Memory B cell (primary cell): ENCODE measurements around the gene BMPR1B.
"Not testable (repeated sequence)": the region's sequence is repeated elsewhere in the genome, so short reads cannot be mapped to it uniquely, and the experiment has no call there.

Experiments
- ATAC-seq: fragments of 150-1000 bp; cut with Tn5 transposase; 2 replicates; pipeline ENCODE4 v1.10.0; 2021; ENCODE audit warnings: low read depth, mild to moderate bottlenecking, moderate library complexity
- DNase-seq, 2 donors: peaks; one replicate each; pipeline ENCODE4 v3.0.0; 2022; ENCODE audit warnings: low spot score in 2 of 2
- H3K27ac Mint-ChIP-seq: one replicate; pipeline ENCODE4 v1.8.0; 2022; ENCODE audit warnings: mild to moderate bottlenecking, moderate library complexity, mixed read lengths
- H3K27me3 Mint-ChIP-seq: one replicate; pipeline ENCODE4 v1.8.0; 2022; ENCODE audit warnings: mixed read lengths
- H3K36me3 Mint-ChIP-seq: one replicate; pipeline ENCODE4 v1.8.0; 2022; ENCODE audit warnings: mild to moderate bottlenecking, mixed read lengths
- H3K4me1 Mint-ChIP-seq: one replicate; pipeline ENCODE4 v1.8.0; 2022; ENCODE audit warnings: mixed read lengths
- H3K4me3 Mint-ChIP-seq: one replicate; pipeline ENCODE4 v1.8.0; 2022; ENCODE audit warnings: mild to moderate bottlenecking, moderate library complexity, mixed read lengths
- H3K9me3 Mint-ChIP-seq: one replicate; pipeline ENCODE4 v1.8.0; 2022; ENCODE audit warnings: mixed read lengths

Gene BMPR1B

DNA sequence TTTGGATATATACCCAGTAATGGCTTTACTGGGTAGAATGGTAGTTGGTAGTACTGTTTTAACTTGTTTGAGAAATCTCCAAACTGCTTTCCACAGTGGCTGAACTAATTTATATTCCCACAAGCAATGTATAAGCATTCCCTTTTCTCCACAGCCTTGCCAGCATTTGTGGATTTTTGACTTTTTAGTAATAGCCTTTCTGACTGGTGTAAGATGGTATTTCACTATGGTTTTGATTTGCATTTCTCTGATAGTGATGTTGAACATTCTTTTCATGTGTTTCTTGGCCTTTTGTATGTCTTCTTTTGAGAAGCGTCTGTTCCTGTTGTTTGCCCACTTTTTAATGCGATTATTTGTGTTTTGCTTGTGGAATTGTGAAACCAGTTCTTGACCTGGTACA lies 290.5 kb downstream of the BMPR1B start:
- no peak overlapping the region for H3K27ac Mint-ChIP-seq
- H3K4me3 Mint-ChIP-seq: no peak overlapping the region
- no peaks in the 10 kb centered on the region for H3K4me1 Mint-ChIP-seq
- no peaks in the 10 kb centered on the region for H3K36me3 Mint-ChIP-seq
- DNase-seq (no peak), ATAC-seq (no peak)
- H3K27me3 Mint-ChIP-seq: no peaks in the 10 kb centered on the region
- no peaks in the 10 kb centered on the region for H3K9me3 Mint-ChIP-seq

DNA sequence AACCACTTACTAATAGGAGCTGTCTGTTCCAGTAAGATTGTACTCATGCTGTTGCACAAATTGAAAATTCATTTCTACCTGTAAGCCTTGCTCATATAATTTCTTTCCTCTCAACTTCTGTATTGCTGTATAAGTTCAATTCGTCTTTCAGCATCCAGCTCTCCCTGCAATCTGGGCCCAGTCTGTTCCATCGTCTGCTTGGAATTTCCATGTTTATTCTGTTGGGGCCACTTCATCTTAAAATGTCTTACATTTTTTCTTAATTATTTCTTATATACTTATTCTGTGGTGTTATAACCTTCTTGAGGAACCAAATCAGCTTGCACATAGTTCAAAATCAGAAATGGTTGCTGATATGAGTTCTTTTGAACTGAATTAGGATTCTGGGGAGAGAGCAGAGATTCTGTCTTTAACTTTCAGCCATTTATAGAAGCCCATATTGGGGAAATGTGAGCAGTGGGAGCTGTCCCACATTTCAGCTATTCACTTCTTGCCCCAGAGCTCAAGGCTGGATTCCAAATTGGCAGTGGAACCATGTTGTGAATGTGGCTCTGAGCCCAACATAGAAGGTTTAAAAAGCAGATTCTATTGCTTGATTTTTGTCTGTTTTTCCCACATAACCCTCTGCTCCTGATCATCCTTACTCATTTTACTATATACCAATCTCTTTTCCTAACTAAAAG lies 291.9 kb downstream of the BMPR1B start:
- Mint-ChIP-seq H3K27ac (no peak overlapping the region), H3K9me3 (no peaks in the 10 kb centered on the region), H3K4me1 (no peaks in the 10 kb centered on the region), H3K27me3 (no peaks in the 10 kb centered on the region), H3K36me3 (no peaks in the 10 kb centered on the region), H3K4me3 (no peak overlapping the region)
- ATAC-seq (no peak), DNase-seq (no peak)

DNA sequence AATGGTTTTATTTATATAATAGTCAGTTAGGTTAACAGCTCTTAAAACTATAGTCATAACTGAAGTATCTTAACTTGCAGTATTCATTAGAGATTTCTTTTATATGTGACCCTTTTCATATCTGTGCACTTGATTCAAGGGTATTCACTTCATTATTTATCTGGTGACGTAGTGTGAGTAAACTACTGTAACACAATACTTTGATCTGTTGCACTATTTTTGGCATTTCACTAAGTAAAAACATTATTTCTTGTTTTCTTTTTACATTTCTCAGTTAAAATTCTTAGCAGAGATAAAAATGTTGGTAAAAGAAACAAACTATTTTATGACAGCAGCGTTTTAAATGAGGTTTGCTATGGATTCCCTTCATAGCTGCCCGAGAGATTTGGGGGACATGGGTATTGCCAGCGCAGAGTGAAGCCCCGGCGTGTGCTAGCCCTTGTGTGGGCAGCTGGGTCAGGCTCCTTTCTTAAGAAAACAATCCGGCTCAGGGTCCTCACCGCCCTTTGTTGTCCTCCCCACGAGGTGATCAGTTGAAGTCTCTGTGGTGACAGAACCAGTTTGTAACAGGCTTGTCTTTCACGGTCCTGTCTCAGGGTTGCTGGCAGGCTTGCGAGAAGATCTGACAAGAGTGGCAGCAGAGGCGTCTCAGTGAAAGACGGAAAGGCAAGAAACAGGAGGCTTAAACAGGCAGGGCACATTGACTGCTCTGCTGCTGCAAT lies 293.4 kb downstream of the BMPR1B start:
- Mint-ChIP-seq H3K27me3 (no peaks in the 10 kb centered on the region), H3K4me1 (no peaks in the 10 kb centered on the region), H3K4me3 (no peak overlapping the region)

DNA sequence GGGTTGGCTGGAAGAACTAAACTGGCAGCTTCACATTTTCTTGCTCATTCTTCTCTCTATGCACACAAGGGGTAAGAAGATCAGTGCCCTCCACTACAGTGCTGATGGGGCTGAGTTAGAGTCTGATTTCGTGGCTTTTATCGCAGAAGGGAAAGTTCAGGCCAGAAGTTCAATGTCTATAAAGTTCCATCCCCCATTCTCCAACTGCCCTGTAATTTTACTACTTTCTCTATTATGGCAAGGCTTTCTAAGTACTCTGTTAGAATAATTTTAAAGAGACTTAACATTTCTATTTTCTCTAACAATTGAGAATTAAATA lies 293.9 kb downstream of the BMPR1B start:
- H3K4me1 Mint-ChIP-seq: no peaks in the 10 kb centered on the region
- H3K27me3 Mint-ChIP-seq: no peaks in the 10 kb centered on the region
- no peak overlapping the region for H3K4me3 Mint-ChIP-seq
- H3K36me3 Mint-ChIP-seq: no peaks in the 10 kb centered on the region
- no peak overlapping the region for H3K27ac Mint-ChIP-seq
- H3K9me3 Mint-ChIP-seq: no peaks in the 10 kb centered on the region
- no peak for ATAC-seq
- DNase-seq: no peak

More for the DNA sequence above, 293.4 kb downstream of the BMPR1B start:
- ATAC-seq (no peak), DNase-seq (no peak)
- no peaks in the 10 kb centered on the region for H3K9me3 Mint-ChIP-seq
- H3K27ac Mint-ChIP-seq: no peak overlapping the region
- no peaks in the 10 kb centered on the region for H3K36me3 Mint-ChIP-seq

DNA sequence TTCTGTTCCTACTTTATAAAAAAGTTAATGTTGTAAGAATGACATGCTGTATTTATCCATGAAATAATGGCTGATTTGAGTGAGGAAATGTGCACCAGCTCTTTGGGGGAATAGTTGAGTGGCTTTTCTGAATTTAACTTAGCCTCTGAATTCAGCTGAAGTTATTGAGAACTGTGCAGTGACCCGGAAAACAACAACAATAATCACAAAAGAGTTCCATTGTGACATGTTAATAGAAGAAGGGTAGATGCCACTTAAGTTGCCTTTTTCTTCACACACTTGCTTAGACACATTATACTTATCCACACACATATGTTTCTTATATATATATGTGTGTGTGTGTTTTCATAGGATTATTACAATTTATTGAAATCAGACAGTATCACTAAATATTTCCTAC lies 301.2 kb downstream of the BMPR1B start:
- DNase-seq (no peak), ATAC-seq (no peak)
- no peaks in the 10 kb centered on the region for H3K4me1 Mint-ChIP-seq
- H3K27ac Mint-ChIP-seq: no peak overlapping the region
- no peak overlapping the region for H3K4me3 Mint-ChIP-seq
- H3K9me3 Mint-ChIP-seq: peaks cover 2% of the 10 kb centered on the region
- peaks cover 1% of the 10 kb centered on the region for H3K27me3 Mint-ChIP-seq
- no peaks in the 10 kb centered on the region for H3K36me3 Mint-ChIP-seq

DNA sequence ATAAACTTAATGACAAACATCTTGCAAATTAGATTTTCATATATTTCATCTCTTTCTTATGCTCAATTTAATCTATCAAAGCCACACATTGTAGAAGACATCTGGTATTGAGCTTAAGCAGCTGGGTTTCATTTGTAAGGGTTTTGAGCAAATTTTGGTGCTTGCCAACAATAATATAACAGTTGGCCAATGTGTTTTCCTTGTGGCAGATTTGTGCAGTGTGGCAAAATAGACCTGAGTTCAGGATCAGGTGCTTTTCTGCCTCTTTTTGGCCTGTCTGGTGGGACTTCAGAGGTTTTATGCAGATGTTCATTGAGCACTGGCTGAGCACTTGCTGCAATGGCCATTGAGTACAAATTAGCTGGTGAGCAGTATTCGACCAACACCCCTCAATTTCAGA lies 301.9 kb downstream of the BMPR1B start:
- Mint-ChIP-seq H3K4me1 (no peaks in the 10 kb centered on the region), H3K27ac (no peak overlapping the region), H3K36me3 (no peaks in the 10 kb centered on the region), H3K27me3 (peaks cover 1% of the 10 kb centered on the region), H3K9me3 (peaks cover 2% of the 10 kb centered on the region), H3K4me3 (no peak overlapping the region)
- ATAC-seq (no peak), DNase-seq (no peak)

DNA sequence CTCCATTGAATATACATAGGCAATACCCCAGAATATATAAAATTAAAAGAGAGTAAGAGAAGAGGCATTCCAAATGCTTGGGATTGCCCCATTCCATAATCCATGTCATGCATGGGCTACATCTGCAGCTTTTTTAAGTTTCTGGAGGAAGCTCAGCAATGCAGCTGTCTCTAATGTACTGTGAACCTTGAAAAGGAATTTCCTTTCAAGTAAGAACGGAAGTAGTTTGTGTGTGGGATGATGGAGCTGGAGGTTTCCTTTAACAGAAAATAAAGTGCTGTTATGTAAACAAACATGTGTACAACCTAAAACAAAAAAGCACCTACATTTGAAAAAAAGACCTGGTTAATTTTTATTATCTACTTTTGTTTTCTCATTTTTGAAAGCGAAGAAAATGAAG lies 303.5 kb downstream of the BMPR1B start:
- H3K27me3 Mint-ChIP-seq: peaks cover 1% of the 10 kb centered on the region
- H3K4me1 Mint-ChIP-seq: no peaks in the 10 kb centered on the region
- no peak overlapping the region for H3K27ac Mint-ChIP-seq
- H3K36me3 Mint-ChIP-seq: no peaks in the 10 kb centered on the region
- peaks cover 2% of the 10 kb centered on the region for H3K9me3 Mint-ChIP-seq
- DNase-seq (no peak), ATAC-seq (no peak)
- H3K4me3 Mint-ChIP-seq: no peak overlapping the region

DNA sequence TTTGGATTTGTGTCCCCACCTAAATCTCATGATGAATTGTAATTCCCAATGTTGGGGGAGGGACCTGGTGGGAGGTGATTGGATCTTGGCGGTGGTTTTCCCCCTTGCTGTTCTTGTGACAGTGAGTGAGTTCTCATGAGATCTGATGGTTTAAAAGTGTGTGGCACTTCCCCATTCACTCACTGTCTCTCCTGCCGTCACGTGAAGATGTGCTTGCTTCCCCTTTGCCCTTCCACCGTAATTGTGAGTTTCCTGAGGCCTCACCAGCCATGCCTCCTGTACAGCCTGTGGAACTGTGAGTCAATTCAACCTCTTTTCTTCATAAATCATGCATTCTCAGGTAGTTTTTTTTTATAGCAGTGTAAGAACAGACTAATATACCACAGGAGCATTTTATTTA lies 304.0 kb downstream of the BMPR1B start:
- not testable (repeated sequence) for H3K4me3 Mint-ChIP-seq, DNase-seq, H3K27me3 Mint-ChIP-seq, H3K9me3 Mint-ChIP-seq, ATAC-seq, H3K36me3 Mint-ChIP-seq, H3K27ac Mint-ChIP-seq, H3K4me1 Mint-ChIP-seq

DNA sequence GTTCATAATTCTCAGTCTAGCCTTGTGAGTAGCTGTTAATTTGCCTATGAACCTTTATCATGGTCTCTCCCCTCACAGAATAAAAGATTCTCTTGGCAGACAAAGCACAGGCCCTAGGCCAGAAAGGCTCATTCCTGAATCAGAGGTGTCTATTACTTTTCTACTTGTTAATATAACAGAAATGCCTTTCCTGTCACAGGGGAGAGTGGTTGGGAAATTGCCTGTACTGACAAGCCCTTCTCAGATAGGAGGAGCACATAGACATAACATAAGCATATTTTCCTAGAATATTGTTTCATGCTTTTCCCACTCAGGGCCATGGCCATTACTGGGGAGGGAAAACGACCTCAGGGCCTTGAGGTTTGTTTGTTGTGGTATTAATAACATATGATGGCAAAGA lies 308.3 kb downstream of the BMPR1B start:
- Mint-ChIP-seq H3K27me3 (peaks cover 1% of the 10 kb centered on the region), H3K4me1 (no peaks in the 10 kb centered on the region), H3K4me3 (no peak overlapping the region), H3K9me3 (peaks cover 5% of the 10 kb centered on the region), H3K27ac (no peak overlapping the region), H3K36me3 (no peaks in the 10 kb centered on the region)
- no peak for DNase-seq
- no peak for ATAC-seq

DNA sequence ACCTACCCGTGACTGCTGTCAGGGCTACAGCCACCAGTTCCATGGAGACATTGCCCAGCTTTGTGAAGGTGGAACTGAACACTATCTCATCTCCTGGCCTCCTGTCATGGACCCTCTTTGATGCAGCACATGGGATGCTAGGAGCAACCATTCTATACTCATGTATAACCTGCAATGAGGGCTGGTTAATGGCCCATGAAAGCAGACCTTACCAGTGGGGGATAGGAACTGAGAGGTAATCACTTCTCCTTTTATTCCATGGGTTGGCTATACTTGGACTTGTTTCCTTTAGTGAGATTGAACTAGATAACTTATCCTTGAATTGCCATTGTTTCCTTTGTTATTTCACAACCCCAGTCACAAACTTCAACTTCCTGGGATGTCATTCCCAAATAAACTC lies 310.6 kb downstream of the BMPR1B start:
- DNase-seq (no peak), ATAC-seq (no peak)
- no peak overlapping the region for H3K4me3 Mint-ChIP-seq
- H3K9me3 Mint-ChIP-seq: peaks cover 3% of the 10 kb centered on the region
- H3K36me3 Mint-ChIP-seq: no peaks in the 10 kb centered on the region
- no peak overlapping the region for H3K27ac Mint-ChIP-seq
- no peaks in the 10 kb centered on the region for H3K27me3 Mint-ChIP-seq
- no peaks in the 10 kb centered on the region for H3K4me1 Mint-ChIP-seq

DNA sequence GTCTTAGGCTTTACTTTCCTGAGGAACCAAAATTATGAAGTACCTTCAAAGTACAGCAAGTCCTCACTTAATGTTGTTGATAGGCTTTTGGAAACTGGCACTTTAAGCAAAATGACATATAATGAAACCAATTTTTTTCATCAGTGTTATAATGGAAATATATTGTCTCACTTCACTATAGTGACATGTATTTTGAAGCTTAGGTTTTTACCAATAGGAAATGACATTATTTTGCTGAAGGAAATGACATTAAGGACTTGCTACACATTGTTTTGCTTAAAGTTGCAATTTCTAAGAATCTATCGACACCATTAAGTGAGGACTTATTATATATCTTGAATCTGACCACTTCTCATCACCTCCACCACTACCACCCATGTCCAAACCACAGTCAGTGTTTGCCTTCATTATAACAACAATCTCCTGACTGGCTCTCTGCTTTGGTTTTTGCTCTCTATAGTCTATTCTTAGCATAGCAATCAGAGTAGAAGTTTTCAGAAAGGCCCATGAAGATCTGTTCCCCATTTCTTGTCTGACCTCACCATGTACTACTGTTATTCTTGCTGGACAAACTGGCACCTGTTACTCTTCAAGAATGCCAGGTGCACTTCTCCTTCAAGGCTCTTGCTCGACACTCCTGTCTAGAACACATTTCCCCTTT lies 311.2 kb downstream of the BMPR1B start:
- Mint-ChIP-seq H3K9me3 (peaks cover 3% of the 10 kb centered on the region), H3K36me3 (no peaks in the 10 kb centered on the region), H3K4me1 (no peaks in the 10 kb centered on the region), H3K4me3 (no peak overlapping the region), H3K27me3 (no peaks in the 10 kb centered on the region), H3K27ac (no peak overlapping the region)
- DNase-seq (no peak), ATAC-seq (no peak)

DNA sequence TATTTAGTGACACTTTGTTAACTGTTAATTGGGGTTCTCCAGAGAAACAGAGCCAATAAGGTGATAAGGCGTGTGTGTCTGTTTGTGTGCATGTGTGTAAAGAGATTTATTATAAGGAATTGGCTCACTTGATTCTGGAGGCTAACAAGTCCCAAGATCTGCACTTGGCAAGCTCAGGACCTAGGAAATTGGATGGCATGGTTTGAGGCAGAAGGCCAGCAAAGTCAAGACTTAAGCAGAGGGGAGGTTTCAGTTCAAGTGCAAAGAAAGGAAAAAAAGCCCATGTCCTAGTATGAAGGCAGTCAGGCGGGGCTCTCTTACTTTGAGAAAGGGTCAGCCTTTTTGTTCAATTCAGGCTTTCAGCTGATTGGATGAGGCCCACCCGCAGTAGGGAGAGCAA lies 314.1 kb downstream of the BMPR1B start:
- Mint-ChIP-seq H3K4me1 (no peaks in the 10 kb centered on the region), H3K27me3 (no peaks in the 10 kb centered on the region), H3K27ac (no peak overlapping the region), H3K9me3 (peaks cover 3% of the 10 kb centered on the region), H3K4me3 (no peak overlapping the region), H3K36me3 (no peaks in the 10 kb centered on the region)
- DNase-seq (no peak), ATAC-seq (no peak)

DNA sequence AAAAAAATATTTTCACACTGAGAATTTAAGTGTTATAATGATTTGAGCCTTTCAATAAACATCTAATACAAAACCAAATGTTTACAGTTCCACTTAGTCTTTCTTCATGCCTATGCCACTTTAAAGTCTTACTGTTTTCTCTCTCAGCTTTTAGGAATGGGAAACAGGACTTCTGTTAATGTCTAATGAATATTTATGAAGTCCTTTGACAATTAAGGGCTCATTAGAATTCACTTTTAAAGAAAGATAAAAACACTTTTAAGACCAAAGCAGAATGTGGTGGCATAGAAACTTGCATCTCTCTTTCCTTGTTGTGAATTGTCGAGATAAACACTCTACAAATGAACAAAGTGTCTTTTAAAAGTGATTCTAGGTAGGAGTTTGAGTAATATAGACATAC lies 315.9 kb downstream of the BMPR1B start:
- ATAC-seq (no peak), DNase-seq (no peak)
- H3K4me1 Mint-ChIP-seq: no peaks in the 10 kb centered on the region
- no peak overlapping the region for H3K4me3 Mint-ChIP-seq
- H3K9me3 Mint-ChIP-seq: no peaks in the 10 kb centered on the region
- H3K27ac Mint-ChIP-seq: no peak overlapping the region
- H3K27me3 Mint-ChIP-seq: no peaks in the 10 kb centered on the region
- H3K36me3 Mint-ChIP-seq: no peaks in the 10 kb centered on the region

DNA sequence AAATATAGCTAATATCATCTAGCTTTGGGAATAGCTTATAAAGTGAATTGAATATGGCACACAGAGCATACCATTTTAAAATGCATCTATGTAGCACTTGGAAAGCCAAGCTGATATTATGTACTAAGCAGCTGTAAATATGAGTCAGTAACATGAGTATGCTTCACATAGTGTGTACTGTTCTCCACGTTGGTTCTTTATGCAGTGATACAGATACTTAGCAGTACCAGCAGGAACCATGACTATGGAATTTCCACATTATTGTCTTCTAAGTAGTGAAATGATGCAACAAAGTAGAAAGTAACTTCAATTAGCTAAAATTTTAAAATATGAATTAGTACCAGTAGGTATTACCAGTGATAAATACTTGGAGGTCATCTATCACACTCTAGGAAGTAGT lies 320.1 kb downstream of the BMPR1B start:
- Mint-ChIP-seq H3K27me3 (no peaks in the 10 kb centered on the region), H3K4me3 (no peak overlapping the region), H3K4me1 (no peaks in the 10 kb centered on the region), H3K36me3 (no peaks in the 10 kb centered on the region), H3K9me3 (no peaks in the 10 kb centered on the region), H3K27ac (no peak overlapping the region)
- DNase-seq (no peak), ATAC-seq (no peak)

DNA sequence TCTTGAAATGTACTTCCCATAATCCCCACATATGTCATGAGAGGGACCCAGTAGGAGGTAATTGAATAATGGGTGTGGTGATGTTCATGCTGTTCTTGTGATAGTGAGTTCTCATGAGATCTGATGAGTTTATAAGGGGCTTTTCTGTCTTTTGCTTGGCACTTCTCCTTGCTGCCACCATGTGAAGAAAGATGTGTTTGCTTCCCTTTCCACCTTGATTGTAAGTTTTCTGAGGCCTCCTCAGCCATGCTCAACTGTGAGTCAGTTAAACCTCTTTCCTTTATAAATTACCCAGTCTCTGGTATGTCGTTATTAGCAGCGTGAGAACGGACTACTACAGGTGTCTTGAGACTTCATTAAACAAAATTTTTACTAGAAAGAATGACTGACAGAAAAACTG lies 323.2 kb downstream of the BMPR1B start:
- no peak for DNase-seq
- H3K4me3 Mint-ChIP-seq: no peak overlapping the region
- H3K27ac Mint-ChIP-seq: no peak overlapping the region
- no peaks in the 10 kb centered on the region for H3K36me3 Mint-ChIP-seq
- peaks cover 4% of the 10 kb centered on the region for H3K27me3 Mint-ChIP-seq
- no peaks in the 10 kb centered on the region for H3K9me3 Mint-ChIP-seq
- no peak for ATAC-seq
- H3K4me1 Mint-ChIP-seq: no peaks in the 10 kb centered on the region
